Kidney (tissue), 14 donors: ENCODE data around the gene ZBP1. TPM values are rescaled to one million over a fixed set of nuclear protein-coding genes. Genes with fewer than 3 reads are reported as not detected.

Source experiments
- DNase-seq, 5 donors: peaks; one replicate each; pipeline ENCODE4 v3.0.0-alpha.2; 2013 to 2020
- FAIRE-seq: peaks from 2 replicates; lab custom pipeline; 2012; peaks lifted over from hg19 to GRCh38; lab: Jason Lieb, UNC
- H3K27ac ChIP-seq, 2 donors: one replicate each; pipeline ENCODE4 v1.7.0; 2013; ENCODE audit warnings: low read depth in 2 of 2, low read length in 2 of 2, inconsistent platforms in 1 of 2
- H3K27me3 ChIP-seq: one replicate; pipeline ENCODE4 v1.7.1; 2013; ENCODE audit warnings: low read length, inconsistent platforms; ENCODE audit not compliant: control insufficient read depth, insufficient read depth
- H3K36me3 ChIP-seq, 3 donors: one replicate each; pipeline versions ENCODE4 v1.7.0 to v1.7.1; 2013; ENCODE audit warnings: low read length in 3 of 3, control low read depth in 1 of 3, inconsistent platforms in 1 of 3; ENCODE audit not compliant: insufficient read depth in 3 of 3, control insufficient read depth in 2 of 3
- H3K4me1 ChIP-seq, 3 donors: one replicate each; pipeline versions ENCODE4 v1.7.0 to v1.7.1; 2013; ENCODE audit warnings: low read length in 3 of 3, inconsistent platforms in 1 of 3, low read depth in 1 of 3; ENCODE audit not compliant: control insufficient read depth in 2 of 3, insufficient read depth in 2 of 3
- H3K4me3 ChIP-seq, 3 donors: one replicate each; pipeline versions ENCODE4 v1.7.0 to v1.8.1; 2013; ENCODE audit warnings: low read length in 3 of 3, control low read depth in 1 of 3, inconsistent platforms in 1 of 3
- H3K9ac ChIP-seq, 3 donors: one replicate each; pipeline versions ENCODE4 v1.7.0 to v1.7.1; 2013; ENCODE audit warnings: low read length in 3 of 3, control low read depth in 1 of 3, inconsistent platforms in 1 of 3
- H3K9me3 ChIP-seq, 3 donors: one replicate each; pipeline versions ENCODE4 v1.7.0 to v1.7.1; 2013; ENCODE audit warnings: low read length in 3 of 3, control low read depth in 1 of 3, inconsistent platforms in 1 of 3; ENCODE audit not compliant: control insufficient read depth in 2 of 3, insufficient read depth in 1 of 3
- intact Hi-C: fragments of 100-400 bp; cut with DNase I; formaldehyde crosslinking; loops from one replicate; pipeline ENCODE4 v1.11.1; 2022
- polyA plus RNA-seq: library from polyadenylated mRNA; stranded (reverse); fragments of 350-450 nt; fragmentation: Illumina TruSeq; extraction: RNeasy Lipid Tissue Mini Kit (QIAGEN cat#74804); gene quantifications from one replicate; pipeline ENCODE4 v1.2.3, GENCODE V29; 2014; ENCODE audit warnings: low read depth, low replicate concordance; ENCODE audit not compliant: insufficient read depth
- total RNA-seq: library from RNA; stranded (reverse); fragmentation: NEBNext Ultra II Directional; extraction: Animal tissue kit (Norgen Biotek cat#: 25700); gene quantifications from one replicate; pipeline ENCODE4 v1.2.1, GENCODE V29; 2021
- TF ChIP-seq, protein P1 (sequence below): IDR thresholded peaks from 3 replicates; pipeline ENCODE4 v1.5.1; 2012; ENCODE audit warnings: mild to moderate bottlenecking, moderate library complexity, borderline replicate concordance; ENCODE audit not compliant: insufficient read depth; ENCODE audit errors: extremely low read depth
- donor health status: control.
- donor health status: control.
- donor health status: control.
- donor health status: control.
- donor health status: control.
- donor health status: DM: yes; HTN: yes; CAD: no.
- donor health status: Normal renal cell carcinoma (clear cell type).

ZBP1 gene
- total and polyA plus RNA-seq, 2 donors from 2014 or later: 3.7 TPM; not detected in 1

DNA sequence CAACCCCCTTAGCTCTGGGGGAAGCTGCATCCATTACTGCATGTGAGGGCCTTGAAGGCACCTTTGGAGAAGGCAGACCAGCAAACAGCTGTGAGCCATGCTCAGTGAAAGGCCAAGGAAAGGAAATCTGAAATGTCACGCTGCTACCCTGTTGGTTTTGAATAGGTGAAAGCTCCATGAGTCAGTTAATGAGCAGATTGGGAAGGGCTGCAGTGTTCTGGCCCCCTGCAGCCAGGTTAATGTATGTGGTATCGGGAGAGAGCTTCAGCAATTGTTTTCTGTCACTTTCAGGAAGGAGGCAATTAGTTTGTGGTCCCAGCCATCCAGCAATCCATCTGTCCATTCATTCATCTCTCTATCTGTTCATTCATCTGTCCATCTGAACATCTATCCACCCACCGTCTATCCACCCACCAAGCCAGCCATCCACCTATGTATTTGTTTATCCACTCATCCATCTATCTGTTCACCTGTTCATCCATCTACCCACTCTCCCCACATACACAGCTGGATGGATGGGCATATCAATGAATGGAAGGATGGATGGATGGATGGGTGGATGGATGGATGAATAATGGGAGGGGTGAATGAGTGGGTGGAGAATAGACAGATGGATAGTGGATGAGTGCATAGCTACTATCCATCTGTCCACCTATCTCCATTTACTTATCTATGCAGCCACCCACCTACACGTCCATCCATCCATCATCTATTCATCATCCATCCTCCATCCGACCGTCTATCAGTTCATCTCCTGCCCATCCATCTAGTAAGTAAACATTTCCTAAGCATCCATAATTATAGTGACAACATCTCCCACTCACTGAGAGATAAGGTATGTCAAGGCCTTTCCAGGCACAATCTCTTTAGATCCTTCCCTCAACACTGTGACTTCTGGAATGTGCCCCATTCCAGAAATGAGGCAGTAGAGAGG lies 43.3 kb downstream of the ZBP1 start:
- no peak for DNase-seq
- Histone ChIP-seq H3K4me3 (no peak overlapping the region), H3K9ac (no peak overlapping the region), H3K36me3 (no peaks in the 10 kb centered on the region), H3K9me3 (no peaks in the 10 kb centered on the region), H3K27ac (peak overlapping the region in 1 of 2 donors; percentile 33), H3K4me1 (peaks cover 9 to 31% (median 29%) of the 10 kb centered on the region in 3 donors), H3K27me3 (no peaks in the 10 kb centered on the region)
- intact Hi-C loops: no loop called here
- no peak for FAIRE-seq
- TF ChIP-seq, protein P1, sequence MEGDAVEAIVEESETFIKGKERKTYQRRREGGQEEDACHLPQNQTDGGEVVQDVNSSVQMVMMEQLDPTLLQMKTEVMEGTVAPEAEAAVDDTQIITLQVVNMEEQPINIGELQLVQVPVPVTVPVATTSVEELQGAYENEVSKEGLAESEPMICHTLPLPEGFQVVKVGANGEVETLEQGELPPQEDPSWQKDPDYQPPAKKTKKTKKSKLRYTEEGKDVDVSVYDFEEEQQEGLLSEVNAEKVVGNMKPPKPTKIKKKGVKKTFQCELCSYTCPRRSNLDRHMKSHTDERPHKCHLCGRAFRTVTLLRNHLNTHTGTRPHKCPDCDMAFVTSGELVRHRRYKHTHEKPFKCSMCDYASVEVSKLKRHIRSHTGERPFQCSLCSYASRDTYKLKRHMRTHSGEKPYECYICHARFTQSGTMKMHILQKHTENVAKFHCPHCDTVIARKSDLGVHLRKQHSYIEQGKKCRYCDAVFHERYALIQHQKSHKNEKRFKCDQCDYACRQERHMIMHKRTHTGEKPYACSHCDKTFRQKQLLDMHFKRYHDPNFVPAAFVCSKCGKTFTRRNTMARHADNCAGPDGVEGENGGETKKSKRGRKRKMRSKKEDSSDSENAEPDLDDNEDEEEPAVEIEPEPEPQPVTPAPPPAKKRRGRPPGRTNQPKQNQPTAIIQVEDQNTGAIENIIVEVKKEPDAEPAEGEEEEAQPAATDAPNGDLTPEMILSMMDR: no peak

DNA sequence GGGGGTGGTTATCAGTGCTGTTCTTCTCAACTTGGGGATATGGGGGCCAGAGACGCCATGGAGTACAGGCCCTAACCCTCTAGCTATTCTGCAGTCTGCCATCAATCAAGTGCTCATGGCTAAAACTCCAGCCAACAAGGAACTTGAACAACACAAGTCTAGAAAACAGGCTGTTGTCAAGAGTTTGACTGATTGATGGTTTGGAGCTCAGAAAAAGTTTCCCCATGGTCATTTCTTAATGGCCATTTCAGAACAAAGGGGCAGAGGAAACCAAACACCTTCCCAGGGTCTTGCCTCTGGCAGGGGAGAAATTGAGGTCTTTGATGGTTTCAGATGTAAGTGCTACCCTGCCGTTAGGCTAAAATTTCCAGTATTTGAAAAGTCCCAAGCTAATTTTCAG lies 44.2 kb downstream of the ZBP1 start:
- DNase-seq: no peak
- Histone ChIP-seq H3K4me1 (peaks cover 9 to 23% (median 22%) of the 10 kb centered on the region in 3 donors), H3K36me3 (no peaks in the 10 kb centered on the region), H3K27me3 (no peaks in the 10 kb centered on the region), H3K4me3 (no peak overlapping the region), H3K9me3 (no peaks in the 10 kb centered on the region), H3K27ac (no peak overlapping the region), H3K9ac (no peak overlapping the region)
- intact Hi-C loops: no loop called here
- TF ChIP-seq, protein P1: no peak
- no peak for FAIRE-seq

DNA sequence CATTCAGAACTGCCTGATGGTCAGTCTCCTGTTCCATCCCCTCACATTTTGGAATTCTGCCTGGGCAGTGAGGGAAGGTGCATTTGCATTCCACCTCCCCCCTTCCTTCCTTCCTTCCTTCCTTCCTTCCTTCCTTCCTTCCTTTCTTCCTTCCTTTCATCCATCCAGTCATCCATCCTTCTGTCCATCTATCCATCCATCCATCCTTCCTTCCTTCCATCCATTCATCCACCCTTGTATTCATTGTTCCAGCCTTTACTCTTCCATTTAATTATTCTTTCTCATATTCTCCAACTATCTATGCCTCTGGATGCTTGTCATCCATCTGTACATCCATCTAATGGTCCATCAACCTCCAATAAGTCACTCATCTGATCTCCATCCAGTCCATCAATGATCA lies 45.3 kb downstream of the ZBP1 start:
- FAIRE-seq: no peak

More for the DNA sequence above, 45.3 kb downstream of the ZBP1 start:
- no peak overlapping the region for H3K27ac ChIP-seq
- H3K36me3 ChIP-seq: no peaks in the 10 kb centered on the region
- no peaks in the 10 kb centered on the region for H3K9me3 ChIP-seq
- no peaks in the 10 kb centered on the region for H3K27me3 ChIP-seq
- no peak overlapping the region for H3K4me3 ChIP-seq
- intact Hi-C loops: no loop called here
- TF ChIP-seq, protein P1: no peak
- H3K9ac ChIP-seq: no peak overlapping the region
- peaks cover 9 to 18% (median 16%) of the 10 kb centered on the region in 3 donors for H3K4me1 ChIP-seq
- no peak for DNase-seq
